ENCODE measurements around the gene PCGF3. TPM values are rescaled to one million over a fixed set of nuclear protein-coding genes. Genes with fewer than 3 reads are reported as not detected.
"Not testable (repeated sequence)": the region's sequence is repeated elsewhere in the genome, so short reads cannot be mapped to it uniquely, and the experiment has no call there.

The PCGF3 gene
- total and polyA plus RNA-seq, 9 of the 15 experiments (the other 6 are each of a cell fraction or from before 2014, with no cell fraction given) = 2.6 to 46.1 (median 20.3) TPM

DNA sequence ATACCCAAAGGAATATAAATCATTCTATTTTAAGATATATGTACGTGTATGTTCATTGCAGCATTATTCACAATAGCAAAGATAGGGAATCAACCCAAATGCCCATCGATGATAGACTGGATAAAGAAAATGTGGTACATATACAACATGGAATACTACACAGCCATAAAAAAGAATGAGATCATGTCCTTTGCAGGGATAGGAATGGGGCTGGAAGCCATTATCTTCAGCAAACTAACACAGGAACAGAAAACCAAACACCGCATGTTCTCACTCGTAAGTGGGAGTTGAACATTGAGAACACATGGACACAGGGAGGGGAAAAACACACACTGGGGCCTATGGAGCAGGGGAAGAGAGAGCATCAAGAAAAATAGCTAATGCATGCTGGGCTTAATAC lies 101.3 kb downstream of the PCGF3 start:
- H3K4me2 ChIP-seq (ENCODE audit: insufficient read depth, low read length); POLR2A ChIA-PET; H3K9ac ChIP-seq (ENCODE audit: insufficient read depth in 1 of 2, low read depth in 2 of 2, low read length in 2 of 2); H3K4me3 ChIP-seq; ATAC-seq; H3K79me2 ChIP-seq (ENCODE audit: control insufficient read depth, insufficient read depth, low read length); BruUV-seq (replicated peaks); H4K20me1 ChIP-seq (replicated peaks; ENCODE audit: control insufficient read depth, insufficient read depth, low read length); H2AFZ ChIP-seq (ENCODE audit: low read depth, low read length); in situ Hi-C loops (cut with MboI); FAIRE-seq; H3K9me3 ChIP-seq (replicated peaks; ENCODE audit: control insufficient read depth, insufficient read depth, low read depth, low read length); H3K36me3 ChIP-seq (ENCODE audit: control insufficient read depth, insufficient read depth, low read length); H3K27ac ChIP-seq (ENCODE audit: extremely low read depth, low read depth, low read length); intact Hi-C loops (cut with micrococcal nuclease); H3K9me1 ChIP-seq (ENCODE audit: control insufficient read depth, insufficient read depth, low read length); DNase-seq (ENCODE audit: extremely low read depth in 1 of 4, low spot score in 3 of 4): not testable (repeated sequence)
- Histone ChIP-seq H3K4me1 (replicated peaks in 1 of 2; ENCODE audit: control insufficient read depth in 2 of 2, insufficient read depth in 2 of 2, low read length in 2 of 2) (peaks cover 0 to 12% of the 10 kb centered on the region in 2 experiments; a peak in 2 of 5 replicates), H3K27me3 (ENCODE audit: control insufficient read depth in 2 of 2, insufficient read depth in 2 of 2, low read length in 2 of 2) (peaks cover 5 to 26% of the 10 kb centered on the region in 2 experiments; a peak in 3 of 5 replicates)
- 4% methylated on average over 4 of the region's 4 CpGs for WGBS (ENCODE audit: insufficient coverage, low coverage, missing lambda C conversion rate)
- CTCF ChIA-PET (ENCODE audit: low intra/inter-chr PET ratio) = interaction anchor here (0.6 kb wide), 1 partner anchor 253 kb away, joined by 3 read pairs; no protein-coding TSS in a partner anchor

DNA sequence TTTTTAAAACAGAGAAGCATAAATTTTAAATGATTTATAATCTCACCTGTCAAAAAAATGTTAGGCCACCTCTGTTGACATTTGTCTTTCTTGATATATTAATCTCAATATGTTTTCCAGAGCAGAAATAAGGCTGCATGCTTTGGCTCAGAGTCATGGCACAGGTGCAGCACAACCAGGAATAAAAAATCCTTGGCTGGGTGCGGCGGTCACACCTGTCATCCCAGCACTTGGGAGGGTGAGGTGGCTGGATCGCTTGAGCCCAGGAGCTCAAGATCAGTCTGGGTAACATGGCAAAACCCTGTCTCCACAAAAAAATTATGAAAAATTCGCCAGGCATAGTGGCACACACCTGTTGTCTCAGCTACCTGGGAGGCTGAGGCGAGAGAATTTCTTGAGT lies 102.2 kb downstream of the PCGF3 start:
- no peak overlapping the region for H3K4me3 ChIP-seq
- no peak overlapping the region for H3K9ac ChIP-seq (ENCODE audit: insufficient read depth in 1 of 2, low read depth in 2 of 2, low read length in 2 of 2)
- no TSS peak for BruUV-seq (replicated peaks)
- no peak for FAIRE-seq
- in situ Hi-C loops (cut with MboI) (no loop called here), intact Hi-C loops (cut with micrococcal nuclease) (no loop called here)
- H4K20me1 ChIP-seq (replicated peaks; ENCODE audit: control insufficient read depth, insufficient read depth, low read length) = no peaks in the 10 kb centered on the region
- no peaks in the 10 kb centered on the region for H3K9me3 ChIP-seq (replicated peaks; ENCODE audit: control insufficient read depth, insufficient read depth, low read depth, low read length)
- CTCF ChIA-PET (ENCODE audit: low intra/inter-chr PET ratio) = no interaction called here
- no peak overlapping the region for H3K27ac ChIP-seq (ENCODE audit: extremely low read depth, low read depth, low read length)
- no peaks in the 10 kb centered on the region for H3K36me3 ChIP-seq (ENCODE audit: control insufficient read depth, insufficient read depth, low read length)
- no peak overlapping the region for H3K4me2 ChIP-seq (ENCODE audit: insufficient read depth, low read length)
- H3K79me2 ChIP-seq (ENCODE audit: control insufficient read depth, insufficient read depth, low read length) = no peaks in the 10 kb centered on the region
- POLR2A ChIA-PET = no interaction called here
- no peak overlapping the region for H2AFZ ChIP-seq (ENCODE audit: low read depth, low read length)
- no peaks in the 10 kb centered on the region for H3K9me1 ChIP-seq (ENCODE audit: control insufficient read depth, insufficient read depth, low read length)
- DNase-seq (ENCODE audit: extremely low read depth in 1 of 4, low spot score in 3 of 4) = no peak
- H3K27me3 ChIP-seq (ENCODE audit: control insufficient read depth in 2 of 2, insufficient read depth in 2 of 2, low read length in 2 of 2) = peaks cover 10 to 30% of the 10 kb centered on the region in 2 experiments
- WGBS (ENCODE audit: insufficient coverage, low coverage, missing lambda C conversion rate) = 46% methylated on average over 5 of the region's 5 CpGs
- peaks cover 0 to 12% of the 10 kb centered on the region in 2 experiments; a peak in 2 of 5 replicates for H3K4me1 ChIP-seq (replicated peaks in 1 of 2; ENCODE audit: control insufficient read depth in 2 of 2, insufficient read depth in 2 of 2, low read length in 2 of 2)
- ATAC-seq = no peak
- TF ChIP-seq DNMT1 (IDR thresholded peaks at IDR 0.05) (no peak), SREBF2 (CRISPR knock-in tag; IDR thresholded peaks at IDR 0.05) (no peak), CBX8 (IDR thresholded peaks at IDR 0.05; ENCODE audit: borderline replicate concordance, extremely low read depth, low read depth, low read length, poor library complexity, severe bottlenecking) (no peak), KDM5B (IDR thresholded peaks at IDR 0.05; ENCODE audit: insufficient replicate concordance, low read depth, low read length) (no peak), HCFC1 (IDR thresholded peaks at IDR 0.05; ENCODE audit: low read depth, low read length) (no peak), STAT5B (CRISPR knock-in tag; IDR thresholded peaks at IDR 0.05) (no peak), RBM17 (IDR thresholded peaks at IDR 0.05; ENCODE audit: borderline replicate concordance, low read depth, low read length) (no peak), CXXC5 (CRISPR knock-in tag; IDR thresholded peaks at IDR 0.05) (no peak), BCOR (IDR thresholded peaks at IDR 0.05) (no peak)
- TF ChIP-seq, protein P1, sequence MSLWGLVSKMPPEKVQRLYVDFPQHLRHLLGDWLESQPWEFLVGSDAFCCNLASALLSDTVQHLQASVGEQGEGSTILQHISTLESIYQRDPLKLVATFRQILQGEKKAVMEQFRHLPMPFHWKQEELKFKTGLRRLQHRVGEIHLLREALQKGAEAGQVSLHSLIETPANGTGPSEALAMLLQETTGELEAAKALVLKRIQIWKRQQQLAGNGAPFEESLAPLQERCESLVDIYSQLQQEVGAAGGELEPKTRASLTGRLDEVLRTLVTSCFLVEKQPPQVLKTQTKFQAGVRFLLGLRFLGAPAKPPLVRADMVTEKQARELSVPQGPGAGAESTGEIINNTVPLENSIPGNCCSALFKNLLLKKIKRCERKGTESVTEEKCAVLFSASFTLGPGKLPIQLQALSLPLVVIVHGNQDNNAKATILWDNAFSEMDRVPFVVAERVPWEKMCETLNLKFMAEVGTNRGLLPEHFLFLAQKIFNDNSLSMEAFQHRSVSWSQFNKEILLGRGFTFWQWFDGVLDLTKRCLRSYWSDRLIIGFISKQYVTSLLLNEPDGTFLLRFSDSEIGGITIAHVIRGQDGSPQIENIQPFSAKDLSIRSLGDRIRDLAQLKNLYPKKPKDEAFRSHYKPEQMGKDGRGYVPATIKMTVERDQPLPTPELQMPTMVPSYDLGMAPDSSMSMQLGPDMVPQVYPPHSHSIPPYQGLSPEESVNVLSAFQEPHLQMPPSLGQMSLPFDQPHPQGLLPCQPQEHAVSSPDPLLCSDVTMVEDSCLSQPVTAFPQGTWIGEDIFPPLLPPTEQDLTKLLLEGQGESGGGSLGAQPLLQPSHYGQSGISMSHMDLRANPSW (CRISPR knock-in tag; IDR thresholded peaks at IDR 0.05) = no peak
- TF ChIP-seq, protein P2, sequence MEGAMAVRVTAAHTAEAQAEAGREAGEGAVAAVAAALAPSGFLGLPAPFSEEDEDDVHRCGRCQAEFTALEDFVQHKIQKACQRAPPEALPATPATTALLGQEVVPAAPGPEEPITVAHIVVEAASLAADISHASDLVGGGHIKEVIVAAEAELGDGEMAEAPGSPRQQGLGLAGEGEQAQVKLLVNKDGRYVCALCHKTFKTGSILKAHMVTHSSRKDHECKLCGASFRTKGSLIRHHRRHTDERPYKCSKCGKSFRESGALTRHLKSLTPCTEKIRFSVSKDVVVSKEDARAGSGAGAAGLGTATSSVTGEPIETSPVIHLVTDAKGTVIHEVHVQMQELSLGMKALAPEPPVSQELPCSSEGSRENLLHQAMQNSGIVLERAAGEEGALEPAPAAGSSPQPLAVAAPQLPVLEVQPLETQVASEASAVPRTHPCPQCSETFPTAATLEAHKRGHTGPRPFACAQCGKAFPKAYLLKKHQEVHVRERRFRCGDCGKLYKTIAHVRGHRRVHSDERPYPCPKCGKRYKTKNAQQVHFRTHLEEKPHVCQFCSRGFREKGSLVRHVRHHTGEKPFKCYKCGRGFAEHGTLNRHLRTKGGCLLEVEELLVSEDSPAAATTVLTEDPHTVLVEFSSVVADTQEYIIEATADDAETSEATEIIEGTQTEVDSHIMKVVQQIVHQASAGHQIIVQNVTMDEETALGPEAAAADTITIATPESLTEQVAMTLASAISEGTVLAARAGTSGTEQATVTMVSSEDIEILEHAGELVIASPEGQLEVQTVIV (CRISPR knock-in tag; IDR thresholded peaks at IDR 0.05; ENCODE audit: borderline replicate concordance) = no peak

Measured in K562 (cell line).